Effector CD4-positive, alpha-beta T cell (primary cell): ENCODE results near the gene RARS1.
"Not testable (repeated sequence)": the region's sequence is repeated elsewhere in the genome, so short reads cannot be mapped to it uniquely, and the experiment has no call there.

Experiments
- DNase-seq: peaks from one replicate; pipeline ENCODE4 v3.0.0-alpha.2; 2020

Gene RARS1

DNA sequence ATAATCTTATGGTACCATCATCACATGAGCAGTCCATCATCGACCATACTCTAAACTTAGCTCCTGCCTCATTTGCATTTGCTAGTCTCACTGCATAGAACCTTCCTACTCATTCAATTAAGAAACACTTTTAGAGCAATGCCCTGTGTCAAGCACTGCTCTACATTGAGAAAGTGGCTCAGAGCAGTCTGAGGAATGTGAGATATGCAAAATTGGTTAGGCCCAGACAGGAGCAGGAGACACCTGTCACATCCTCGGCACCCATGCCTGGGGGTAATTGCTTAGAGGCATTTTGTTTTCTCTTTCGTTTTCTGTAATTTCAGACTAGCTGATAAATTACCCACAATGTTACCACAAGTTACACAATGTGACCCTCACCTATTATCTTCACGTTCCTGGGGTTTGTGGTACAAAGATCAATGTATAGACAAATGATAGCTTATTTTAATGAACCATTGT, 4.9 kb upstream of the RARS1 start:
- DNase-seq, result no peak

DNA sequence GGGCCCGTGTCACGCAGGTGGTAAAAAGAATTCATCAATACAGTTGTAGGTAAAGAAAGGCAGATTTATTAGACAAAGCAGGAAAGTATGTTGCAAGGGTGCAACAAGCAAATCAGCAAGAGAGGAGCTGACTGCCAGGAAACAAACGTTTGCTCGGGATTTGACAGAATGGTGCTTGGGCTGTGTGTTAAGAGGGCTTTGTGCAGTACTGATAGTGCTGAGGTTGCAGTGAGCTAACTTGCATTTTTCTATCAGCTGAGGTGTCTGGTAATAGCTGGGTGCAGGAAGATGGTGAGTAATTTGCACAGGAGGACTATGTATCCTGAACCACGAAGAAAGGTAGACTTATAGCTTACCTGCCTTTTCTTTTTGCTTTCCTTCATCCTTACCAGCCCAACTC, 3.9 kb upstream of the RARS1 start:
- DNase-seq, result no peak

- no peak for DNase-seq
These were observed 2.8 kb downstream of the RARS1 start for GRCh38 chr5:168489059-168489458.

DNA sequence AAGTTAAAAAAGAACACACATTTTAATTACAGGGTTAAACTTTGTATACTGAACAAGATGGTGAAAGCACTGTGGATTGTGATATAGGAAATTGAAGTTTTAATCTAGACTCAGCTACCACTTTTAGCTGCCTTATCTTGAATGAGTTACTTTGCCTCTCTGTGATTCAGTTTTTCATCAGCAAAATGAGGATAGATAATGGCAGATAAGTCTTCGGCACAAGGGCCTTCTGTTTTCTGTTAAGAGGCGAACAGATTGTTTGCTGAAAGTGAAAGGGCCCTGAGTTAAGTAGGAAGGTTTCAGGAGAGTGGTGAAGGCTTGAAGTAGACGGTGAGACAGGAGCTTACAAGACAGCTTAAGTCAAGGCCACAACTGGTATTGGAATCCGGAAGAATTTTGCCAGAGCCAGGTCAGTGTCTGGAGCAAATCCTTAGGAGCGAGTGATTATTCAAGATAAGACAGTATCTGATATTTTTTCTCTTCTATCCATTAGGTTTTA, 7.8 kb downstream of the RARS1 start:
- DNase-seq, result no peak

GRCh38 chr5:168502563-168503237, 16.4 kb downstream of the RARS1 start:
- DNase-seq, result no peak

- DNase-seq, result no peak
These were observed 27.7 kb downstream of the RARS1 start for GRCh38 chr5:168513861-168514428.

- DNase-seq, result no peak
These were observed 39.6 kb downstream of the RARS1 start for GRCh38 chr5:168525856-168526255.

- DNase-seq, result no peak
These were observed 41.6 kb downstream of the RARS1 start for GRCh38 chr5:168527756-168528295.

GRCh38 chr5:168528521-168529373, 42.5 kb downstream of the RARS1 start, which contains the start of gene FBLL1:
Gene FBLL1, plus strand, starts transcription at chr5:168529305. Its CDS starts 200 bp downstream, at chr5:168529505.
- no peak for DNase-seq

DNA sequence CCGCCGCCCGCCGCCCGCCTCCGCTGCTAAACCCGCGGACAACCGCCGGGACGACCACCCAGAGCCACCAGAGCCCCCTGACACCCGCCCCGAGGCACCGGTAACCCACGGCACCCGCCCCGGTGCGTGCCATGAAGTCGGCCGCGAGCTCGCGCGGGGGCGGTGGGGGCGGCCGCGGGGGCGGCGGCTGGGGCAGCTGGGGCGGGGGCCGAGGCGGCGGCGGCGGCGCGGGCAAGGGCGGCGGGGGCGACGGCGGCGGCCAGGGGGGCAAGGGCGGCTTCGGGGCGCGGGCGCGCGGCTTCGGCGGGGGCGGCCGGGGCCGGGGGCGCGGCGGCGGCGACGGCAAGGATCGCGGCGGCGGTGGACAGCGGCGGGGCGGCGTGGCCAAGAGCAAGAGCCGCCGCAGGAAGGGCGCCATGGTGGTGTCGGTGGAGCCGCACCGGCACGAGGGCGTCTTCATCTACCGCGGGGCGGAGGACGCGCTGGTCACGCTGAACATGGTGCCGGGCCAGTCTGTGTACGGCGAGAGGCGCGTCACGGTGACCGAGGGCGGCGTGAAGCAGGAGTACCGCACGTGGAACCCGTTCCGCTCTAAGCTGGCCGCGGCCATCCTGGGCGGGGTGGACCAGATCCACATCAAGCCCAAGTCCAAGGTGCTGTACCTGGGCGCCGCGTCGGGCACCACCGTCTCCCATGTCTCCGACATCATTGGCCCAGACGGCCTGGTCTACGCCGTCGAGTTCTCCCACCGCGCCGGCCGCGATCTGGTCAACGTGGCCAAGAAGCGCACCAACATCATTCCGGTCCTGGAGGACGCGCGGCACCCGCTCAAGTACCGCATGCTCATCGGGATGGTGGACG, 43.3 kb downstream of the RARS1 start:
- DNase-seq, result no peak

GRCh38 chr5:168530621-168531150, 44.4 kb downstream of the RARS1 start:
- no peak for DNase-seq

DNA sequence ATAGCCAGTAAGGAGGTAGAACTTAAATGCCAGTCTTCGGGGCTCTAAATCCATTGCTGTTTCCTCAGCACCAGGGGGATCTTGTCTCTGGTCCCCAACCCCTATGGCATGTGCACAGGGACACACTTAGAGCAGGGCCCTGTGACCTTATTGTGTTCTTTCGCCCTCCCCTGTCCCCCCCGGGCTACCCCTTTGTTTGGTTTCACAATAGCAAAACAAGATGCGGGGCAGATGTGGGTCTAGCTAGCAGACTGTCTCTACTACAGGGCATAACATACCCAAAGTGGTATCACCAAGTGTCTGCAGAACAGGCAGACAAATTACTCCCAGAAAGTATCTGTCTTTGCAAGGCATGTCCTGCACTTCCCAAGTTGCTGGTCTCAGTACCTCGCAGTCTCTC, 44.9 kb downstream of the RARS1 start:
- DNase-seq, result no peak

DNA sequence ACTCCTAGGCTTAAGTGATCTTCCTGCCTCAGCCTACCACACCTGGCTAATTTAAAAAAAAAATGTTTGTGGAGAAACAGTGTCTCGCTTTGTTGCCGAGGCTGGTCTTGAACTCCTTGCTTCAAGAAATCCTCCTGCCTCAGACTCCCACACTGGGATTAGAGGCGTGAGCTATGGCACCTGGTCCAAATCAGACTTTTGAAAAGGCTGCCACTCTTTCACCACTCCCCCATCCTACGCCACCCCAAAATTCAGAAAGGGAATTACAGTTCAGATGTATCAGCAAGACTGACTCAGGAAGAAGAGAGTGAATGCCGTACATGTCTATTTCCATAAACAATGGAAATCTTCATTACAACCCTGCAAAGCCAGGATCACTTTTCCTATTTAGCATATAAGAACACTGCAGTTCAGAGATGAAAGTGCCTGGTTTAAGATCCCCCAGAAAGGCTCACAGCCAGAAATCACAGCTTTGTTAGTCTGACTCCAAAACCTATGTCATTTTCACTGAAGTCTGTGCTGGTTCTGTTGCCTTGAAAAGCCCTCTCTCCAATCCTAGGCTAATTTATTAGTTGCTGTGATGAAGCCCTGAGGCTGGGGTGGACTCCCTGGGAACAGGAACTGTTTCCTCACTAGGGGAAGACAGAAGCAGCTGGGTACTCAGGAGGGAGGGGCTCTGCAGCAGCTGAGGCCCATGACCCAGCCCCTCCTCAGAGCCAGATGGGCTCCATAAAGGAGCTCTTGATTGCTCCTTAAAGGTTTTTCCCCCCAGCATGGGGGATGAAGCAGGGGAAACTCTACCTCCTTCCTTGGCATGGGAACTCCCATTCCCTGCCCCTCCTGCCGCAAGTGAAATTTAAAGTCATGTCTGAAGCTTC, 46.0 kb downstream of the RARS1 start:
- DNase-seq, result no peak

DNA sequence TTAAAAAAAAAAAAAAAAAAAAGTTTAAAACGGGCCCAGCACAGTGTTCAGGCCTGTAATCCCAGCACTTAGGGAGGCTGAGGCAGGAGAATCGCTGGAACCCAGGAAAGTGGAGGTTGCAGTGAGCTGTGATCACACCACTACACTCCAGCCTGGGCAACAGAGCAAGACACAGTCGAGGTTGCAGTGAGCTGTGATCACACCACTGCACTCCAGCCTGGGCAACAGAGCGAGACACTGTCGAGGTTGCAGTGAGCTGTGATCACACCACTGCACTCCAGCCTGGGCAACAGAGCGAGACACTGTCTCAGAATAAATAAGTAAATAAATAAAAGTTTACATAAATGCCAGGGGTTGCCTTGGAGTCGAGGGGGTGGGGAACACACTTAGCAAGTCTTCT, 48.1 kb downstream of the RARS1 start:
- not testable (repeated sequence) for DNase-seq

DNA sequence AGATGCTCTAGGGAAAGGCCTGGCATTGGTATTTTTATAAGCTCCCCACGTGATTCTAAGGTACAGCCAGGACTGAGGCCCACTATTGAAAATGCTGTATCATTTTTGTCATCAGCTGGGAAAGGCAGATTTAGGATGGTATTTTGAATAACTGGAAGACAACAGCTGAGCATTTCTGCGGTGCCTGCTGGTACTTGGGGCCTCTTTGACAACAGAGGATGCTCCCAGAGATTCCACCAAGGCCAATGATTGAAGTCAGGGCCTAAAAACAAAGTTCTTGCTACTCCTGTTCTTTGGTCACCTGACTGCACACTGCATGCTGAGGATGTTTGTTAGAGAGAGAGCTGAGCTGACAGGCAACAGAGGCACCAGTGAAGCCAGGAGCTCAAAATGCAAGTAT, 50.9 kb downstream of the RARS1 start:
- DNase-seq, result no peak

DNA sequence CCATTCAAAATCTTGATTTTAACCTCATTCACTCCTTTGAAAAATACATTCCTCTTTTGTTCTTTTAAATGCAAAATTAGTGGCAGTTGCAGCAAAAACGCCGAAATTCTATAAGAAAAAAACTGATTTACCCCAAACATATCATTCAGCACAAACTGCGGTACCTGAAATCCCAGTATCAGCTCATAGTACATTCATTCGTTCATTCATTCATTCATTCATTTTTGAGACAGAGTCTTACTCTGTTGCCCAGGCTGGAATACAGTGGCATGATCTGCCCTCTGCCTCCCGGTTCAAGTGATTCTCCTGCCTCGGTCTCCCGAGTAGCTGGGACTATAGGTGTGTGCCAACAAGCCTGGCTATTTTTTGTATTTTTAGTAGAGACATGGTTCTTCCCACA, 63.3 kb downstream of the RARS1 start:
- no peak for DNase-seq

GRCh38 chr5:168550656-168551055, 64.4 kb downstream of the RARS1 start:
- no peak for DNase-seq

DNA sequence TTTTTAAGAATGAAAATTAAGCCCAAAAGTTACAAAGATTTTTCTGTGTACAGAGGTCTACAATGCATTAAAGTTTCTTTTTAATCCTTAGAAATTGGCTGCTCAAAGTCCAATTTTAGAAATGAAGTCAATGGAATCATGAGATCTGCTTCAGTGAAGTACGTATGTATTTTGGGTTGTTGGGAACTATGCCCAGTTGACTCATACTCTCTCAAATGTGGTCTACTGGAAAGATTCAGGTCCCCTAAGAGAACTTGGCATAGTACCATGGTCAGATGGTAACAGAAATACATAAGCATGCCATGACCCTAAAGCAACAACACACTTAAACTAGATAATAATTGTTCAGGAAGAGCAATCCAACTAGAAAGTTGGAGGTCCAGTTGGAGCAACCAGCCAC, 65.9 kb downstream of the RARS1 start:
- no peak for DNase-seq

DNA sequence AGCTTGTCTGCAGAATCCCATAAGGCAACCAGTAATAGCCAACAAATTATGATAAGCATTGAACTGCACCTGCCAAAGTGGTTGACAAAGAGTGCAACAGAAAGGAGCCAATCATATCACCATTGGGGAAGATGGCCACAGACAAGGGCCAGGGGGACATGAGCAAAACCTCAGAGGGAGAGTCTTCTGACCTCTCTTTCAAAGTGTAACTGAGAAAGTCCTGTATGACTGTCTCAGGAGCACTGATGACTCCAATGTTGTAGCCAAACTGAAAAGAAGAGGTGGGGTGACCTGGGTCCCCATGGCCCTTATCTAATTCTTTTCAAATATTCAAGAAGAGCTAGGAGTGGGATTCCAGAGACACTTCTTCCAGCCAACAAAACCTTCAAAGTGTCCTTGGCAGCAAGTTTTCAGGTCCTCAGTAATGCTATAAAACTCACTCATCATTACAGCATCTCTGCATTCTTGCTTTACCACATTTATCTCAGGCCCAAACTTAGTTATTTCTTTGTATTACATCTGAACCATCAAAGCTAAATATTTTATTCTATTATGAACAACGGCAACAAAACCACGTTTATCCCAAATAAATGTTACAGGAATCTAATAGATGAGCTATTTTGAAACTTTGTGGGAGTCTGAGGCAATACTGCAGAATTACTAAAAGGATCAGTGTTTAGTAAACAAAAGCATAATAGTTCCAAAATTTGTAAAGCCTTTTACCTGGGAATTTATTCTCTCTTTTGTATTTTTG, 67.3 kb downstream of the RARS1 start:
- DNase-seq, result no peak

- no peak for DNase-seq
These were observed 71.1 kb downstream of the RARS1 start for GRCh38 chr5:168557389-168557788.
